Uterus (tissue), 2 donors: ENCODE measurements around the gene SCAPER.

Experiments used
- CTCF ChIP-seq, 4 experiments: fragments of 200-600 bp in 2 of 4; fragments of 450-650 bp in 2 of 4; sonication (generic) in 2 of 4; IDR thresholded peaks; one replicate each; pipeline ENCODE4 v1.5.1; 2016 to 2019; ENCODE audit warnings: antibody characterized with exemption in 4 of 4, mild to moderate bottlenecking in 2 of 4, moderate library complexity in 1 of 4
- POLR2A ChIP-seq, 2 donors: fragments of 450-650 bp; IDR thresholded peaks; one replicate each; pipeline ENCODE4 v1.6.1; 2016; ENCODE audit warnings: antibody characterized with exemption in 2 of 2, mild to moderate bottlenecking in 1 of 2, moderate library complexity in 1 of 2

- TF ChIP-seq CTCF (IDR thresholded peaks at IDR 0.05) (no peak), POLR2A (IDR thresholded peaks at IDR 0.05) (no peak)
These were observed 141.1 kb downstream of the SCAPER start for GRCh38 chr15:76764004-76764403.
